Keratinocyte (primary cell): ENCODE data around the gene RPL39L. TPM values are rescaled to one million over a fixed set of nuclear protein-coding genes. Genes with fewer than 3 reads are reported as not detected.
A peak's percentile ranks its signal among the peaks of the same experiment; 100 is the strongest.
"Not testable (repeated sequence)": the region's sequence is repeated elsewhere in the genome, so short reads cannot be mapped to it uniquely, and the experiment has no call there.

Experiments used
- DNase-seq: peaks from one replicate; pipeline ENCODE4 v3.0.0-alpha.2; 2011; ENCODE audit warnings: low read depth, missing footprints, low spot score
- FAIRE-seq: peaks from 2 replicates; lab custom pipeline; 2011; peaks lifted over from hg19 to GRCh38; lab: Jason Lieb, UNC
- H2AFZ ChIP-seq: 2 replicates; pipeline ENCODE4 v1.6.0; 2012; ENCODE audit warnings: low read length, control low read depth, inconsistent platforms; ENCODE audit not compliant: control insufficient read depth
- H3K27ac ChIP-seq: 2 replicates; pipeline ENCODE4 v1.5.1; 2011; ENCODE audit warnings: low read length; ENCODE audit not compliant: control insufficient read depth, insufficient read depth
- H3K27me3 ChIP-seq: 3 replicates; pipeline ENCODE4 v1.6.0; 2011; ENCODE audit warnings: low read length; ENCODE audit not compliant: control insufficient read depth, insufficient read depth; ENCODE audit errors: extremely low read depth
- H3K36me3 ChIP-seq, 2 experiments: 2 replicates in 1 of 2; 3 replicates in 1 of 2; pipeline ENCODE4 v1.5.1; 2011; ENCODE audit warnings: low read length in 2 of 2, mild to moderate bottlenecking in 1 of 2; ENCODE audit not compliant: control insufficient read depth in 2 of 2, insufficient read depth in 2 of 2; ENCODE audit errors: extremely low read depth in 1 of 2
- H3K4me1 ChIP-seq: 3 replicates; pipeline ENCODE4 v1.5.1; 2011; ENCODE audit warnings: low read length; ENCODE audit not compliant: control insufficient read depth, insufficient read depth; ENCODE audit errors: extremely low read depth
- H3K4me2 ChIP-seq: 3 replicates; pipeline ENCODE4 v1.6.0; 2011; ENCODE audit warnings: low read depth, low read length; ENCODE audit not compliant: control insufficient read depth, insufficient read depth; ENCODE audit errors: extremely low read depth
- H3K4me3 ChIP-seq, 3 experiments: fragments of 200-600 bp in 1 of 3; sonication (generic) in 1 of 3; 2 replicates in 2 of 3; 3 replicates in 1 of 3; pipeline ENCODE4 v1.5.1; 2011 to 2016; ENCODE audit warnings: low read length in 3 of 3, mild to moderate bottlenecking in 3 of 3, control low read depth in 2 of 3, inconsistent platforms in 1 of 3, low read depth in 1 of 3, mixed read lengths in 1 of 3, mixed run types in 1 of 3, moderate library complexity in 1 of 3; ENCODE audit not compliant: control insufficient read depth in 2 of 3, insufficient read depth in 2 of 3; ENCODE audit errors: extremely low read depth in 1 of 3
- H3K79me2 ChIP-seq: 2 replicates; pipeline ENCODE4 v1.6.0; 2012; ENCODE audit warnings: low read length; ENCODE audit not compliant: control insufficient read depth, insufficient read depth
- H3K9ac ChIP-seq: 3 replicates; pipeline ENCODE4 v1.6.0; 2011; ENCODE audit warnings: low read length; ENCODE audit not compliant: control insufficient read depth, insufficient read depth; ENCODE audit errors: extremely low read depth
- H3K9me1 ChIP-seq: 3 replicates; pipeline ENCODE4 v1.6.0; 2011; ENCODE audit warnings: low read length; ENCODE audit not compliant: control insufficient read depth, insufficient read depth; ENCODE audit errors: extremely low read depth
- H3K9me3 ChIP-seq: 2 replicates; pipeline ENCODE4 v1.5.1; 2012; ENCODE audit warnings: low read depth, low read length; ENCODE audit not compliant: control insufficient read depth
- H4K20me1 ChIP-seq: 3 replicates; pipeline ENCODE4 v1.6.0; 2011; ENCODE audit warnings: low read length; ENCODE audit not compliant: control insufficient read depth, insufficient read depth; ENCODE audit errors: extremely low read depth
- EZH2 ChIP-seq: IDR thresholded peaks from one replicate; pipeline ENCODE4 v1.6.1; 2012; ENCODE audit warnings: inconsistent platforms, mild to moderate bottlenecking, low read length, moderate library complexity
- dilution Hi-C: fragments of 300-500 bp; cut with MboI; formaldehyde crosslinking; loops from one replicate; pipeline ENCODE4 v1.7.0; 2020; ENCODE audit warnings: low sequenced_read_pairs; ENCODE audit not compliant: extremely low pct_ligation_motif_present
- polyA plus RNA-seq, 5 experiments: library from polyadenylated mRNA; depleted of rRNA in 3 of 5; stranded (reverse) in 3 of 5; stranded (forward) in 1 of 5; unstranded in 1 of 5; fragments of >200 nt; gene quantifications; 1 replicate in 1 of 5; 2 replicates in 3 of 5; 3 replicates in 1 of 5; pipeline versions ENCODE4 v1.2.1 to v1.2.3, GENCODE V29; 2011 to 2012; ENCODE audit warnings: missing spikeins in 2 of 5, low read depth in 1 of 5, low replicate concordance in 1 of 5
- TF ChIP-seq, protein P1 (sequence below), 3 experiments: IDR thresholded peaks in 1 of 3; conservative IDR thresholded peaks in 1 of 3; optimal IDR thresholded peaks in 1 of 3; 2 replicates in 2 of 3; 3 replicates in 1 of 3; pipeline versions ENCODE3 to v1.5.1; 2011; ENCODE audit warnings: low read length in 3 of 3, mild to moderate bottlenecking in 3 of 3, moderate library complexity in 2 of 3, control low read depth in 1 of 3, inconsistent platforms in 1 of 3; ENCODE audit not compliant: insufficient read depth in 2 of 3; ENCODE audit errors: extremely low read depth in 1 of 3

Gene RPL39L
- polyA plus RNA-seq, 1 donor (not counting 4 experiments of a cell fraction or from before 2014, with no cell fraction given) = 20.0 TPM

DNA sequence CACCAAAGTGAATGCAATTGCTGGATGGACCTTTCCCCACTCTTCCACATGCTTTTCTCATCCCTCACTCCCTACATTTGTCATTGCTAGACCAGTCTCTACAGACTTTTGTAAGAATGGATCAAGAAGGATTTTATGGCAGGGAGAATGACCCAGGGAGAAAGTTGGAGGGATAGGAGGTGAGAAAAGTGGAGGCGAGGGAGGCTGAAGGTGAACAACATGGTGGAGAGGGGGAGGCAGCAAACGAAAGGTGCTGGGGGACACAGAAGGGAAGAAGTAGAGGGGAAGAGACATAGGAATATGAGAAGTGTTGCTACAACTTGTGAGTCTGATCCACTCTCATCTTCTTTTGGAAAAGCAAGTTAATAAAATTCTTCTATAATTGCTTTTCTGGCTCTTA is 33.6 kb upstream of the RPL39L start:
- H3K27me3 ChIP-seq = no peaks in the 10 kb centered on the region
- no peaks in the 10 kb centered on the region for H3K79me2 ChIP-seq
- dilution Hi-C loops = no loop called here
- H4K20me1 ChIP-seq = no peaks in the 10 kb centered on the region
- H3K4me2 ChIP-seq = no peak overlapping the region
- TF ChIP-seq, protein P1, sequence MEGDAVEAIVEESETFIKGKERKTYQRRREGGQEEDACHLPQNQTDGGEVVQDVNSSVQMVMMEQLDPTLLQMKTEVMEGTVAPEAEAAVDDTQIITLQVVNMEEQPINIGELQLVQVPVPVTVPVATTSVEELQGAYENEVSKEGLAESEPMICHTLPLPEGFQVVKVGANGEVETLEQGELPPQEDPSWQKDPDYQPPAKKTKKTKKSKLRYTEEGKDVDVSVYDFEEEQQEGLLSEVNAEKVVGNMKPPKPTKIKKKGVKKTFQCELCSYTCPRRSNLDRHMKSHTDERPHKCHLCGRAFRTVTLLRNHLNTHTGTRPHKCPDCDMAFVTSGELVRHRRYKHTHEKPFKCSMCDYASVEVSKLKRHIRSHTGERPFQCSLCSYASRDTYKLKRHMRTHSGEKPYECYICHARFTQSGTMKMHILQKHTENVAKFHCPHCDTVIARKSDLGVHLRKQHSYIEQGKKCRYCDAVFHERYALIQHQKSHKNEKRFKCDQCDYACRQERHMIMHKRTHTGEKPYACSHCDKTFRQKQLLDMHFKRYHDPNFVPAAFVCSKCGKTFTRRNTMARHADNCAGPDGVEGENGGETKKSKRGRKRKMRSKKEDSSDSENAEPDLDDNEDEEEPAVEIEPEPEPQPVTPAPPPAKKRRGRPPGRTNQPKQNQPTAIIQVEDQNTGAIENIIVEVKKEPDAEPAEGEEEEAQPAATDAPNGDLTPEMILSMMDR (optimal IDR thresholded peaks at IDR 0.05 in 1 of 3, IDR thresholded peaks at IDR 0.05 in 1 of 3, conservative IDR thresholded peaks at IDR 0.05 in 1 of 3; ENCODE audit: extremely low read depth in 1 of 3, insufficient read depth in 2 of 3, low read length in 3 of 3) = no peak
- TF ChIP-seq EZH2 = no peak
- H3K4me3 ChIP-seq = no peak overlapping the region
- no peak for FAIRE-seq
- H3K9me3 ChIP-seq = no peaks in the 10 kb centered on the region
- no peaks in the 10 kb centered on the region for H3K9me1 ChIP-seq
- no peak overlapping the region for H3K27ac ChIP-seq
- H3K36me3 ChIP-seq = no peaks in the 10 kb centered on the region
- H3K4me1 ChIP-seq = peaks cover 21% of the 10 kb centered on the region
- no peak for DNase-seq
- H3K9ac ChIP-seq = no peak overlapping the region
- no peak overlapping the region for H2AFZ ChIP-seq

DNA sequence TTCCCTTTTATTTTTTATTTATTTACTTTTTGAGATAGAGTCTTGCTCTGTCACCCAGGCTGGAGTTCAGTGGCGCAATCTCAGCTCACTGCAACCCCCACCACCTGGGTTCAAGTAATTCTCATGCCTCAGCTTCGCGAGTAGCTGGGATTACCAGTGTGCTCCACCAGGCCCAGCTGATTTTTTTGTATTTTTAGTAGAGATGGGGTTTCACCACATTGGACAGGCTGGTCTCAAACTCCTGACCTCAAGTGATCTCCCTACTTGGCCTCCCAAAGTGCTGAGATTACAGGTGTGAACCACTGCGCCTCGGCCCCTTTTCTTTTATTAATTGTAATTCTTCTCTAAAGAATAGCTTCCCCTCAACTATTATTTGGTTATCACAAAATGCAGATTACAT is 31.6 kb upstream of the RPL39L start:
- H3K27me3 ChIP-seq, H3K36me3 ChIP-seq, H3K9me3 ChIP-seq, H3K9ac ChIP-seq, H3K4me3 ChIP-seq, H2AFZ ChIP-seq, dilution Hi-C loops, H3K27ac ChIP-seq, H4K20me1 ChIP-seq, H3K79me2 ChIP-seq, FAIRE-seq, H3K4me2 ChIP-seq, DNase-seq, H3K9me1 ChIP-seq: not testable (repeated sequence)
- peaks cover 21% of the 10 kb centered on the region for H3K4me1 ChIP-seq

DNA sequence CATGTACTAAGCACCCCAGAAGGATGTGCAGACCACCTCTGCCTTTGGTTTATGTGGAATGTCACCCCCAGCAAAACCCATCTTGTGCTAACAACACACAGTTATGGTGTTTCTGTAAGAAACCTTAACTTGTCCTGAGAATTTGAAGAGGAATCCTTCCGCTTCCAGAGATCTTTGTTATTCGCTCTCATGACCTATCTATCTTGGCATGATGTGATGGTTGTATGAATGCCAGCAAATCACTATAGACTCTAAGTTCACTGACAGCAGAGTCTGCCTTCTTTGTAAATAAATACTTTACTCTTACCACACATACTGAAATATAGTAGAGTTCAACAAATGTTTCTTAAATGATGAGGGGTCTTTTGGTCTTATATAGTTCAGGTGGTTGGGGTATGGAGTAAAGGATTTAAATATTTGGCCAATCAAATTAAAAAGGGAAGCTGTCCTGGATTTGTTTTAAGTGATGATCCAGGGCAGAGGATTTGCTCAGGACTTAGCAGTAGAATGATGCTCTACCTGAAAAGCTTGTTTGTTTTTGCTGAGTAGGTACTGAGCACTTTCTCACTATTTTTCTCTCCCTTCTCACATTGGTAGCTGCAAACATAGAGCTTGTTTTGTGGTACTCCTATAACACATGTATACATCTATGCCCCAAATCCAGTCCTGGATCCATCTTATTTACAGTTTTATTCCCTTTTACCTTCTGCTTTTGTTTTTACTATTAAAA is 30.1 kb upstream of the RPL39L start:
- Histone ChIP-seq H3K9ac (no peak overlapping the region), H3K9me3 (no peaks in the 10 kb centered on the region), H3K9me1 (no peaks in the 10 kb centered on the region), H3K4me1 (peaks cover 21% of the 10 kb centered on the region), H3K27me3 (no peaks in the 10 kb centered on the region), H4K20me1 (no peaks in the 10 kb centered on the region), H3K36me3 (no peaks in the 10 kb centered on the region), H3K27ac (no peak overlapping the region), H2AFZ (no peak overlapping the region), H3K79me2 (no peaks in the 10 kb centered on the region), H3K4me3 (no peak overlapping the region), H3K4me2 (no peak overlapping the region)
- dilution Hi-C loops = no loop called here
- peak; percentile 29 for FAIRE-seq
- TF ChIP-seq, protein P1 (optimal IDR thresholded peaks at IDR 0.05 in 1 of 3, IDR thresholded peaks at IDR 0.05 in 1 of 3, conservative IDR thresholded peaks at IDR 0.05 in 1 of 3; ENCODE audit: extremely low read depth in 1 of 3, insufficient read depth in 2 of 3, low read length in 3 of 3) = no peak
- no peak for TF ChIP-seq EZH2
- DNase-seq = no peak
